H9 (cell line): ENCODE measurements around the gene WWC1. TPM values are rescaled to one million over a fixed set of nuclear protein-coding genes. Genes with fewer than 3 reads are reported as not detected.

ENCODE experiments used
- DNase-seq: peaks from one replicate; pipeline ENCODE4 v3.0.0-alpha.2; 2017
- H2AFZ ChIP-seq: one replicate; pipeline ENCODE4 v1.6.1; 2013; ENCODE audit warnings: mild to moderate bottlenecking, low read length, control low read depth, moderate library complexity
- H2AK5ac ChIP-seq: 2 replicates; pipeline ENCODE4 v1.6.1; 2013; ENCODE audit warnings: low read length, control low read depth, mixed read lengths; ENCODE audit not compliant: insufficient read length
- H2BK120ac ChIP-seq: one replicate; pipeline ENCODE4 v1.6.1; 2013; ENCODE audit warnings: low read depth, mild to moderate bottlenecking, low read length, control low read depth, inconsistent platforms; ENCODE audit not compliant: poor library complexity, severe bottlenecking
- H2BK12ac ChIP-seq: 2 replicates; pipeline ENCODE4 v1.6.1; 2013; ENCODE audit warnings: low read length, control low read depth, mixed read lengths, low read depth; ENCODE audit not compliant: insufficient read length
- H2BK15ac ChIP-seq: 2 replicates; pipeline ENCODE4 v1.6.1; 2013; ENCODE audit warnings: low read depth, low read length, control low read depth
- H2BK20ac ChIP-seq: one replicate; pipeline ENCODE4 v1.6.1; 2013; ENCODE audit warnings: low read depth, mild to moderate bottlenecking, low read length, control low read depth, inconsistent platforms; ENCODE audit not compliant: poor library complexity, severe bottlenecking
- H2BK5ac ChIP-seq: 2 replicates; pipeline ENCODE4 v1.6.1; 2013; ENCODE audit warnings: low read length, control low read depth, mixed read lengths; ENCODE audit not compliant: insufficient read length
- H3K14ac ChIP-seq: 2 replicates; pipeline ENCODE4 v1.6.1; 2013; ENCODE audit warnings: low read length, control low read depth; ENCODE audit not compliant: insufficient read depth
- H3K18ac ChIP-seq: 2 replicates; pipeline ENCODE4 v1.6.1; 2013; ENCODE audit warnings: low read depth, mild to moderate bottlenecking, mixed read lengths, low read length, control low read depth; ENCODE audit not compliant: insufficient read length
- H3K23ac ChIP-seq: 2 replicates; pipeline ENCODE4 v1.6.1; 2013; ENCODE audit warnings: low read length, control low read depth, mixed read lengths, low read depth; ENCODE audit not compliant: insufficient read length
- H3K23me2 ChIP-seq: 2 replicates; pipeline ENCODE4 v1.6.1; 2013; ENCODE audit warnings: low read depth, mild to moderate bottlenecking, mixed read lengths, low read length, control low read depth; ENCODE audit not compliant: insufficient read length, poor library complexity, severe bottlenecking
- H3K27ac ChIP-seq: 2 replicates; pipeline ENCODE4 v1.5.1; 2013; ENCODE audit warnings: low read length, control low read depth, mixed read lengths, low read depth; ENCODE audit not compliant: insufficient read length
- H3K27me3 ChIP-seq: 2 replicates; pipeline ENCODE4 v1.6.1; 2013; ENCODE audit warnings: low read length, control low read depth, inconsistent platforms; ENCODE audit not compliant: insufficient read depth
- H3K4ac ChIP-seq: 2 replicates; pipeline ENCODE4 v1.6.1; 2013; ENCODE audit warnings: low read depth, mild to moderate bottlenecking, control low read depth, inconsistent platforms, low read length, moderate library complexity
- H3K4me1 ChIP-seq: 2 replicates; pipeline ENCODE4 v1.6.1; 2013; ENCODE audit warnings: low read length, control low read depth, inconsistent platforms; ENCODE audit not compliant: insufficient read depth
- H3K4me2 ChIP-seq: 2 replicates; pipeline ENCODE4 v1.6.1; 2013; ENCODE audit warnings: low read length, control low read depth, mixed read lengths; ENCODE audit not compliant: insufficient read length, insufficient read depth
- H3K56ac ChIP-seq: 2 replicates; pipeline ENCODE4 v1.6.1; 2013; ENCODE audit warnings: low read depth, mild to moderate bottlenecking, mixed read lengths, low read length, control low read depth; ENCODE audit not compliant: insufficient read length
- H3K79me1 ChIP-seq: 2 replicates; pipeline ENCODE4 v1.6.1; 2013; ENCODE audit warnings: low read depth, mild to moderate bottlenecking, moderate library complexity, low read length, control low read depth, inconsistent platforms; ENCODE audit not compliant: insufficient read depth, poor library complexity, severe bottlenecking
- H3K79me2 ChIP-seq: 2 replicates; pipeline ENCODE4 v1.6.1; 2013; ENCODE audit warnings: low read length, control low read depth, inconsistent platforms; ENCODE audit not compliant: insufficient read depth
- H3K9ac ChIP-seq: 2 replicates; pipeline ENCODE4 v1.6.1; 2013; ENCODE audit warnings: low read length, control low read depth, mixed read lengths; ENCODE audit not compliant: insufficient read length; ENCODE audit errors: extremely low read depth
- H3K9me3 ChIP-seq: one replicate; pipeline ENCODE4 v1.6.1; 2013; ENCODE audit warnings: low read depth, low read length, inconsistent platforms; ENCODE audit not compliant: control insufficient read depth
- H3T11ph ChIP-seq: one replicate; pipeline ENCODE4 v1.6.1; 2013; ENCODE audit warnings: mild to moderate bottlenecking, low read length, control low read depth, inconsistent platforms
- H4K20me1 ChIP-seq: one replicate; pipeline ENCODE4 v1.6.1; 2013; ENCODE audit not compliant: control insufficient read depth, insufficient read length, insufficient read depth
- H4K5ac ChIP-seq: 2 replicates; pipeline ENCODE4 v1.6.1; 2013; ENCODE audit warnings: low read depth, mild to moderate bottlenecking, mixed read lengths, low read length, control low read depth; ENCODE audit not compliant: insufficient read length
- H4K8ac ChIP-seq: replicated peaks from 2 replicates; pipeline ENCODE4 v1.6.1; 2013; ENCODE audit warnings: low read length, control low read depth, mixed read lengths, low read depth; ENCODE audit not compliant: insufficient read length
- H4K91ac ChIP-seq: 2 replicates; pipeline ENCODE4 v1.6.1; 2013; ENCODE audit warnings: low read depth, mild to moderate bottlenecking, moderate library complexity, mixed read lengths, low read length, control low read depth; ENCODE audit not compliant: insufficient read length
- H3K27ac Mint-ChIP-seq, 3 experiments: 2 replicates in 2 of 3; 3 replicates in 1 of 3; pipeline ENCODE4 v1.8.0; 2020 to 2021; ENCODE audit warnings: mixed read lengths in 3 of 3, mild to moderate bottlenecking in 1 of 3, moderate library complexity in 1 of 3
- H3K27me3 Mint-ChIP-seq: 2 replicates; pipeline ENCODE4 v1.8.0; 2021; ENCODE audit warnings: low read depth, mild to moderate bottlenecking, moderate library complexity, mixed read lengths
- H3K36me3 Mint-ChIP-seq, 3 experiments: 2 replicates in 2 of 3; 3 replicates in 1 of 3; pipeline ENCODE4 v1.8.0; 2020 to 2021; ENCODE audit warnings: low read depth in 3 of 3, mixed read lengths in 3 of 3; ENCODE audit not compliant: insufficient read depth in 1 of 3
- H3K4me1 Mint-ChIP-seq, 2 experiments: 2 replicates each; pipeline ENCODE4 v1.8.0; 2020; ENCODE audit warnings: mixed read lengths in 2 of 2
- H3K4me3 Mint-ChIP-seq, 2 experiments: 2 replicates in 1 of 2; 3 replicates in 1 of 2; pipeline ENCODE4 v1.8.0; 2020 to 2021; ENCODE audit warnings: mild to moderate bottlenecking in 2 of 2, mixed read lengths in 2 of 2, moderate library complexity in 1 of 2
- H3K9me3 Mint-ChIP-seq, 2 experiments: 2 replicates in 1 of 2; 3 replicates in 1 of 2; pipeline ENCODE4 v1.8.0; 2020; ENCODE audit warnings: mild to moderate bottlenecking in 2 of 2, mixed read lengths in 2 of 2, moderate library complexity in 1 of 2
- CTCF ChIP-seq: fragments of 200-600 bp; sonication (generic); conservative IDR thresholded peaks from 3 replicates; pipeline ENCODE4 v1.8.0; 2021; ENCODE audit warnings: antibody characterized with exemption, mild to moderate bottlenecking
- total RNA-seq: library from RNA; stranded (reverse); gene quantifications from 2 replicates; pipeline ENCODE4 v1.2.1, GENCODE V29; 2021

Gene WWC1
- total RNA-seq, 1 experiment from 2014 or later = 28.2 TPM

GRCh38 chr5:168249923-168250322 lies 41.5 kb upstream of the WWC1 start:
- no peaks in the 10 kb centered on the region for H3K23me2 ChIP-seq
- no peak for DNase-seq
- no peak overlapping the region for H3K4me2 ChIP-seq
- H2BK20ac ChIP-seq = no peak overlapping the region
- no peak overlapping the region; a peak in 1 of 7 replicates for H3K27ac Mint-ChIP-seq
- H3K9me3 Mint-ChIP-seq = peaks cover 0 to 2% of the 10 kb centered on the region in 2 experiments; a peak in 1 of 5 replicates
- no peak overlapping the region for H2BK15ac ChIP-seq
- peaks cover 1% of the 10 kb centered on the region; the same call in 1 of the 2 replicates for H3K27me3 Mint-ChIP-seq
- no peak overlapping the region for H4K91ac ChIP-seq
- H3K4ac ChIP-seq = no peak overlapping the region
- no peaks in the 10 kb centered on the region for H4K20me1 ChIP-seq
- no peaks in the 10 kb centered on the region for H3K79me1 ChIP-seq
- no peaks in the 10 kb centered on the region for H3K9me3 ChIP-seq
- H2BK120ac ChIP-seq = no peak overlapping the region
- H3K36me3 Mint-ChIP-seq = peaks cover 0 to 3% (median 2%) of the 10 kb centered on the region in 3 experiments; a peak in 3 of 7 replicates
- no peak overlapping the region for H3K18ac ChIP-seq
- no peak overlapping the region for H3K9ac ChIP-seq
- H2AFZ ChIP-seq = no peak overlapping the region
- no peaks in the 10 kb centered on the region for H3K4me1 ChIP-seq
- no peak overlapping the region for H4K5ac ChIP-seq
- H3T11ph ChIP-seq = no peak overlapping the region
- H3K79me2 ChIP-seq = no peaks in the 10 kb centered on the region
- no peak overlapping the region for H2BK5ac ChIP-seq
- H3K14ac ChIP-seq = no peak overlapping the region
- no peak overlapping the region for H3K56ac ChIP-seq
- no peak overlapping the region for H2AK5ac ChIP-seq
- H4K8ac ChIP-seq = no peak overlapping the region
- H3K27ac ChIP-seq = no peak overlapping the region
- H2BK12ac ChIP-seq = no peak overlapping the region
- no peak overlapping the region for H3K4me3 Mint-ChIP-seq
- H3K23ac ChIP-seq = no peak overlapping the region
- H3K4me1 Mint-ChIP-seq = no peaks in the 10 kb centered on the region
- no peak for TF ChIP-seq CTCF
- no peaks in the 10 kb centered on the region for H3K27me3 ChIP-seq
